DLD1 (cell line): ENCODE measurements around the gene PLD1.
"Not testable (repeated sequence)": the region's sequence is repeated elsewhere in the genome, so short reads cannot be mapped to it uniquely, and the experiment has no call there.

ENCODE experiments used
- in situ Hi-C: cut with HindIII; loops from 2 replicates; pipeline ENCODE4 v1.10.0; 2017; ENCODE audit warnings: low sequenced_read_pairs

Gene PLD1

GRCh38 chr3:171748064-171748924 is 62.0 kb downstream of the PLD1 start:
- in situ Hi-C loops, result no loop called here

GRCh38 chr3:171747223-171747920 is 62.9 kb downstream of the PLD1 start:
- in situ Hi-C loops, result no loop called here

DNA sequence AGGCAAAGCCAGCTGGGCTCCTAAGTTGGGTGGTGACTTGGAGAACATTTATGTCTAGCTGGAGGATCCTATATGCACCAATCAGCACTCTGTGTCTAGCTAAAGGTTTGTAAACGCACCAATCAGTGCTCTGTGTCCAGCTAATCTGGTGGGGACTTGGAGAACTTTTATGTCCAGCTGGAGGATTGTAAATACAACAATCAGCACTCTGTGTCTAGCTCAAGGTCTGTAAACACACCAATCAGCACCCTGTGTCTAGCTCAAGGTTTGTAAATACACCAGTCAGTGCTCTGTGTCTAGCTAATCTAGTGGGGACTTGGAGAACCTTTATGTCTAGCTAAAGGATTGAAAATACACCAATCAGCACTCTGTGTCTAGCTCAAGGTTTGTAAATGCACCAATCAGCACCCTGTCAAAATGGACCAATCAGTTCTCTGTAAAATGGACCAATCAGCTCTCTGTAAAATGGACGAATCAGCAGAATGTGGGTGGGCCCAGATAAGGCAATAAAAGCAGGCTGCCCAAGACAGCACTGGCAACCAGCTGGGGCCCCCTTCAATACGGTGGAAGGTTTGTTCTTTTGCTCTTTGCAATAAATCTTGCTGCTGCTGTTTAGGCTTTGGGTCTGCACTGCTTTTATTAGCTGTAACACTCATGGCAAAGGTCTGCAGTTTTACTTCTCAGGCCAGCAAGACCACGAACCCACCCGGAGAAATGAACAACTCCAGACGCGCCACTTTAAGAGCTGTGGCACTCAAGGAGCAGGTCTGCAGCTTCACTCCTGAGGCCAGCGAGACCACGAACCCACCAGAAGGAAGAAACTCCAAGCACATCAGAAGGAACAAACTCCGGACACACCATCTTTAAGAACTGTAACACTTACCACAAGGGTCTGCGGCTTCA is 63.7 kb downstream of the PLD1 start:
- in situ Hi-C loops, result not testable (repeated sequence)

DNA sequence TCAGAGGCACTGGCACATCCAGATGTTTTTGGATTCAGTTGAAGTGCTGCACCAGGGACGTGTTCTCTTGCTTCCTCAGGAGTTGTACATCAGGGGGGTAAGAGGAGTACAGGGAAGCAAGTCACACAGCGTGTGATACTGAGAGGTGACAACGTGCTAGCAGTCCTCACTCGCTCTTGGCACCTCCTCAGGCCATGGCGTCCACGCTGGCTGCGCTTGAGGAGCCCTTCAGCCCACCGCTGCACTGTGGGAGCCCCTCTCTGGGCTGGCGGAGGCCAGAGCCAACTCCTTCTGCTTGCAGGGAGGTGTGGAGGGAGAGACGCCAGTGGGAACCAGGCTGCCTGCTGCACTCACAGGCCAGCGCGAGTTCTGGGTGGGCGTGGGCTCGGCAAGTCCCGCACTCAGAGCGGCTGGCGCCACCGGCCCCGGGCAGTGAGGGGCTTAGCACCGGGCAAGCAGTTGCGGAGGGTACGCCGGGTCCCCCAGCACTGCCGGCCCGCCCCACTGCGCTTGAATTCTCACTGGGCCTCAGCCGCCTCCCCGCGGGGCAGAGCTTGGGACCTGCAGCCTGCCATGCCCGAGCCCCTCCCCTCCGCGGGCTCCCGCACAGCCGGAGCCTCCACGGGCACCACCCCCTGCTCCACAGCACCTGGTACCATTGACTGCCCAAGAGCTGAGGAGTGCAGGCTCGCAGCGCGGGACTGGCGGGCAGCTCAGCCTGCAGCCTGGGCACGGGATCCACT is 64.5 kb downstream of the PLD1 start:
- in situ Hi-C loops, result no loop called here

- in situ Hi-C loops, result no loop called here
Observed at GRCh38 chr3:171744158-171744741, 66.0 kb downstream of the PLD1 start.

GRCh38 chr3:171743327-171744157 is 66.7 kb downstream of the PLD1 start:
- in situ Hi-C loops, result no loop called here

GRCh38 chr3:171741377-171741776 is 68.9 kb downstream of the PLD1 start:
- in situ Hi-C loops, result no loop called here

DNA sequence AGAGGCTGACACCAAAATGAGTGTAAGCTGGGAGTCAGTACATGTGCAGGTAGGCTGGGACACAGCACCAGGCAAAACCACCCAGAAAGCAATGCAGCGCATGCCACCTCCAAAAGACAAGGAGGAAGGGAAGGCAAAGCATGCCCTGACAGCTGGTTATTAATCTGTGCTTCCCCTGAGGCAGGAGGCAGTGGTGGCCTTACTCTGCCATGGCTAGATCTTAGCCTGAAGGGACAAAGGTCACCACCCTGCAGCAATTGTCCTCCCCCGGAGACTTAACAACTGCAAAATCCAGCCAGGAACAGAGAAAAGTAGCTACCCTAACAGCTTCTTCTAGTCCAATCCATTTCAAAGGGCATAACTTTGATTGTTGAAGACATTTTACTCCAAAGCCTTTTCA is 73.7 kb downstream of the PLD1 start:
- in situ Hi-C loops, result no loop called here

DNA sequence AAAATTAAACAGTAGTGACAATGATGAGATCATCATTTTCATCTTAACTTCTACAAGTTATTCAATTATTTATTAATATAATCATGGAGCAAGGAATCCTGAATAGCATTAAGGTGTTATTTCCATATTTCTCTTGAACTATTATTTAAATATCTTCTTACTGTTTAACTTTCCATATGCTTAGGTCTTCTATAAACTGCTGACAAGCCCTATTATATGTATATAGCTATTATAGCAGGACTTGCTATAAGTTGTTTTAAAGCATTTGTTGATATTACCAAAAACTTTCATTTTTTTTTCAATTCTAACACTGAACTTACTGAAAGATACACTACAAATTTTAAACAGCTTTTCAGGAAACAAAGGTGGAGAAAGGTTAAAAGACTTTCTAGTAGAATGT is 76.7 kb downstream of the PLD1 start:
- in situ Hi-C loops, result no loop called here

GRCh38 chr3:171732756-171733155 is 77.5 kb downstream of the PLD1 start:
- in situ Hi-C loops, result no loop called here

DNA sequence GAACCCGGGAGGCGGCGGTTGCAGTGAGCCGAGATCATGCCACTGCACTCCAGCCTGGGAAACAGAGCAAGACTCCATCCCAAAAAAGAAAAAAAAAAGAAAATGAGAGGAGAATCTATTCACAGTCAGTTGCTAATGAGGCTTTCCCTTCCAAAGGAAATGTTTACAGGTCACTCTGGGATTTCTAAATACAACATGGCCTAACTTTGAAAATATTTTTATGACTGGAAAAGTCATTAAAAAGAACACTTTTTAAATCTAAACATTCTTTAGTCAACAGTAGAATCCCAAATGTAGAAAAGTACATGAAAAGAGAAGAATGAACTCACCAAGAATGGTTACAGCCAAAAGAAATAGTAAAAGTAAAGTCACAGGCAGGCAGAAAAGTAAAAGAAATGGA is 78.6 kb downstream of the PLD1 start:
- in situ Hi-C loops, result no loop called here

DNA sequence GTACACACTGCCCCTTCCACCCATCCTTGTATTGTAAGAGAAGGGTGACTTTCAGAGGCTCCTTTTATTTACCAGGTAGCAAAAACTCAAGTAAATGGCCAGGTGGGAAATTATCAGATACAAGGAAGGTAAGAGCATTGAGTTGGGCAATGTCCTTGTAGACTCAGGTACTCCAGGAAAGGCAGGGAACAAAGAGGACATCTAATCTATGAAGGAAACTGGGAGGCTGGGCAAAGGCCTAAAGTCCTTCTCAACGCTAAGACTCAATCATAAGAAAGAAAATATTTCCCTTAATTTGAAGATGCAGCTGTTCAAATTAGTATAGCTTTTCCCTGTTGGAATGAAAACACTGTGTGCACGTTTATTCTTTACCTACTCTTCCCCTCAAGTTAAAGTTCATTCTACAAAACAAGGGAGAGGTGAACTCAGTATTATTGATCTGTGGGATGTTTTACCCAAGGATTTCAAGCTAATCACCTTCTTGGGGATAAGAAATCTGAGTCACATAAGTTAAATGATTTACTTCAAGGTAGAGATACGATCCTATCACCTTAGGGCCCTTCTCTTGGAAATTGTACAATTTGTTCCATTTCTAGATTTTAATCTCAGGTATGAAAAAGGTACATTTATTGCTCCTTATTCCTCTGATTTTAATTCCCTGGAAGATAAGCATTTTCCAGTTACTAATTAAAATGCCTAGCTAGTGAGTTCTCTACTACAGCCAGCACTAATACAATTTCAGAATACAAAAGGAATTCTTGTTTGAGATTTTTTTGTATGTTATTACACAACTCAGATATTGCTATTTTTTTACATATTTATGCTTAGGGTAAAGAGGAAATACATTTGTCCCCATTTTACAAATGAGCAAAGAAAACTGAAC is 80.6 kb downstream of the PLD1 start:
- in situ Hi-C loops, result no loop called here

DNA sequence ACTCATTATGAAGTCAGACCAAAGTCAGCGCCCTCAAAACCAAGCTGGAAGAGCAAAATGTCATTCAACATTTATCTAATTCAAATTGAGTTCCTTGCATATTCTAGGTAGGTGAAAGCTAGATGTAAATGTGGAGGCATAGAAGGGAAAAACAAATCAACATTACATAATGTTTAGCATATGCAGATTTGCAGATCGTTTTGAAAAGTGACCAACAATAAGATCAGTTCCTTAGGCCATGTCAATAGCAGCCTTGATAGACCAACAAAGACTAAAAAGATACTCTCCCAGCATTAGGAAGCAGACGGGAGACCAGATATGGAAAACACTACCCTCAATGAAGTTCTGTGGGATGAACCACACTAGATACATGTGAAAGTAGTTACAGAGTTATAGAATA is 83.0 kb downstream of the PLD1 start:
- in situ Hi-C loops, result no loop called here

- in situ Hi-C loops, result no loop called here
Observed at GRCh38 chr3:171718493-171719185, 91.6 kb downstream of the PLD1 start.

- in situ Hi-C loops, result no loop called here
Observed at GRCh38 chr3:171715155-171715554, 95.1 kb downstream of the PLD1 start.

- in situ Hi-C loops, result no loop called here
Observed at GRCh38 chr3:171712171-171712938, 97.9 kb downstream of the PLD1 start.
